Stimulated activated CD8-positive, alpha-beta memory T cell treated with anti-CD3 and anti-CD28 coated beads, Interleukin-4, amount 100 ng/mL, for 24 hours (primary cell): Measurements from ENCODE around the gene UCHL3.
"Not testable (repeated sequence)": the region's sequence is repeated elsewhere in the genome, so short reads cannot be mapped to it uniquely, and the experiment has no call there.

Experiments used
- DNase-seq: peaks from one replicate; pipeline ENCODE4 v3.0.0-alpha.2; 2020; ENCODE audit warnings: low read depth

UCHL3 gene

DNA sequence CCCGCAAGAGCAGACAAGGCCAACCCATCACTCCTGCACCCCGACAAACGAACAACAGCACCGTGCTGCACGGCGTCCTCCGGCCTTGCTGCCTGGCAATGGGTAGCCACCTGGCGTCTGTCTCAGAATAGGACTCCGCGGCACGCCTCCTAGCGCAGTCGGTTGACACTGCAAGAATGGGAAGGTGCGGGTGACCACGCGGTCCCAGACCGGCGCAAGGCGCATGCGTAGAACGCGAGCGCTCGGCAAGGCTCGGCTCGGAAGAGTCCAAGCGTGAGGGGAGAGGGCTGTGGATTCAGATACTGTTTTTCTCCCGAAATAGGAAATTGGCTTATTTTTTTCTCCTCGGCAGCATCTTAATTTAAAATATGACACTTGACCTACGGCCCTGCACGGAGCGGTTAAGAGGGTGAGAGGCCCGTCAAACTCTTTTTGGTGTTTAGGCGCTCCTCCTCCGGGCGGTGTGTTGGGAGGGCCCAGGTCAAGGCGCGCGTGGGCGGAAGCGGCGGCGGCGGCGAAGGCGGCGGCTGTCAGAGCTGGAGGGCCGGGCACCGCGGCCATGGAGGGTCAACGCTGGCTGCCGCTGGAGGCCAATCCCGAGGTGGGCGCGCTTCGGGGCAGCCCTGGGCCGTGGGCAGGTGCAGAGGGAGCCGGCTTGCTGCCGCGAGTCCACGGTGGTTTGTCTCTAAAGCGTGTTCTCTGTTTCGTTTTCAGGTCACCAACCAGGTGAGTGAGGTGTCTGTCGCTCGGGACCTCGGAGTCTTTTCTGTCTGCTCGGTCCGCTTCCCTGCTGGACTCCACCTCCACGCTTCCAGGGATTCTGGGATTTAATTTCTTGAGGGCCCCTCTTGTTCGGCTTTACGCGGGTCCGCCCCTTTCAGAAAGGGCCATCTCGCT is at the start of gene UCHL3:
Gene UCHL3, plus strand, starts transcription at position 530 of the 897 bp plus-strand sequence. Its CDS starts 30 bp downstream, at position 560.
- peak; percentile 95 for DNase-seq

DNA sequence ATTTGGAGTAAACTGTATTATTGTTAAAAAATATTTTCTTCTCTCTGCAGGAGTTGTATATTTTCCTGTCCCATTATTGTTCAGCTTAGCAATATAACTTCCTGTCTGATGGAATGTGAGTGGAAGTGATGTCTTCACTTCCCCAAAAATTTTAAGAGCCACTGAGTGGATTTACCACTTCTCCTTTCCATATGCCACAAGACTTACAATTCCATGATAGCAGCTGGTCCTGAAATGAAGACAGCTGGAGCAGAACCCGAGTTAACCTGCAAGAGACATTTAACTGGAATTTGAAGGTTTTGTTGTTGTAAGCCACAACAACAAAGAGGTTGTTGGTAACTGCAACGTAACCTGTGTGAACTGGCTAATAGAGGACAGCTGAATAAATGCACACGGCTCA is 44.3 kb upstream of the UCHL3 start:
- no peak for DNase-seq

DNA sequence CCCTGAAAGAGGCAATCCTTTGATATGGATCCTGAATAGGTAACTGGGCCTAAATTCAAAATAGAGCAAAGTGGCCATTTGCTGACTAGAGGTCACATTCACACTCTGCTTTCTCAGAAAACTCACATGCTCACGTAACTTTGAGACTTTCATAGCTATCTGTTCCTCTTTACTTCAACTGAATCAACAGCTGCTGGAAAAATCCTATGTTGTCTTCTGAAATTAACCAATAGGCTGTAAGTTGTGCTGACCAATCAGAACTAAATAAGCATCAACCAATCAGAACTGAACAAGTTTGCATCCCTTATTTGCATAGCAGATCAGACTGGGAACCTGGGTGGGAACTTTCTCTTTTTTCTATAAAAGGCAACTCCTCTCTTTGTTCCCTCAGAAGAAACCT is 43.6 kb upstream of the UCHL3 start:
- no peak for DNase-seq

DNA sequence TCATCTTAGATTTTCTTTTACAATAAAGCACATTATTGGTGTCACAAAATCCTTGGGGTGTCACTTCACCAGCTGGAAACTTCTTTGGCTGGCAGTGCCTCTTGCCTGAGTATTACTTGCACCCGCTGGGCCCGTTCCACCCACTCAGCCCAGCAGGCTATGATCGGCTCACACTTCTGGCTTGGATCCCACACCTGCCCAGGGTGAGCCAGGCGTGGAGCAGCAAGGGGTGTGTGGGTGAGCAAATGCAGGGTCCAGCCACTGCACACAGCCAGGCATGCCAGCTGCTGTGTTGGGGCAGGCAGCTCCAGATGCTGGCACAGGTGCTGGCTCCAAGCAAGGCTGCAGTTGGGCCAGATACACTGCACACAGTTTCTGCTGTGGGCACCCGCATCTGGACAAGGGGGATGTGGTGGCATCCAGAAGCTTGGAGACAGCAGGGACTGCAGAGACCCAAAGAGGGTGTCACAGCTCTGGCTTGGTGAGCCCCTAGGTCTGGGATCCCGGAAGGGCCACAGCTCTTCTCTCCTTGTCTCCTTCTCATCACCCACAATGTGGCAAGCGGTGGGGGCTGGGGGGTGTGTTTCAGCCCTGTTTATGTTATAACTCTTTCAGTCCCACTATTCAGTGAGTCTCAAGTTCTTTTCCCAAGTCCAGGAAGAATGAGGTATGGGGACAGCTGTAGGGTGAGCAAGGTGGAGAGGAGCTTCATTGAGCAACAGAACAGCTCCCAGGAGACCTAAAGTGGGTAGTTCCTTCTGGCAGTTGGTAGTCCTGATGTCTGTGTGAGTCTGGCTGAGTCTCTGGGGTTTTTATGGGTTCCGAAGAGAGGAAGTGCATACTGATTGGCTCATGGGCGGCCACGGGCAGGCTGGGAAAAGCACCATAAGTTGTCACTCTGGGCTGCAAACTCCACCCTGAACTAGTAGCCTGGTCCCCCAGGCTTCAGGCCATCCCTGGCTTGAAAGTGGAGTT is 42.3 kb upstream of the UCHL3 start:
- no peak for DNase-seq

DNA sequence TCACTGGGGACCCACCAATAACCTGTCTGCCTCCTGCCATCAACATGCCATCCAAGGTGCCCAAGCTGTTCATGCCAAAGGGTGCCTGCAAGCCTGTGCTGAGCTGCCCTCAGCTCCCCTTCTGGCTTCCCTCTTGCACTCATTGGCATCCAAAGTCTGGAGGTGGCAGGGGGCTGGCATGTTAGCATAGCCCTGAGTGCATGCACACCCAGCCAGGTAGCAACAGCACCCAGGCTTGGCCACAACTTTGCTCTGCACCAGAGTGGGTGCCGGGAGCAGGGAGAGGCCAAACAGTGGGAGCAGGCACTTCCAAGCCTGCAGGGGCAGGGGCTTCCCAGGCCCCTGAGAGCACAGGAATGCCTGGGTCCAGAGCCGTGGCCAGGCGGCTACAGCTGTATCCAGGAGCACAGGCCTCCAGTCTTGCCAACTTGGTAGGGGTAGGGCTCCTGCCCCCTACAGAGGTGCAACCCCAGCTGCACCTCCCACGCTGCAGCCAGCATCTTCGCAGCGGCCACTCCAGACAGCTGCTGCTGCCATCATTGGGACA is 41.5 kb upstream of the UCHL3 start:
- no peak for DNase-seq

DNA sequence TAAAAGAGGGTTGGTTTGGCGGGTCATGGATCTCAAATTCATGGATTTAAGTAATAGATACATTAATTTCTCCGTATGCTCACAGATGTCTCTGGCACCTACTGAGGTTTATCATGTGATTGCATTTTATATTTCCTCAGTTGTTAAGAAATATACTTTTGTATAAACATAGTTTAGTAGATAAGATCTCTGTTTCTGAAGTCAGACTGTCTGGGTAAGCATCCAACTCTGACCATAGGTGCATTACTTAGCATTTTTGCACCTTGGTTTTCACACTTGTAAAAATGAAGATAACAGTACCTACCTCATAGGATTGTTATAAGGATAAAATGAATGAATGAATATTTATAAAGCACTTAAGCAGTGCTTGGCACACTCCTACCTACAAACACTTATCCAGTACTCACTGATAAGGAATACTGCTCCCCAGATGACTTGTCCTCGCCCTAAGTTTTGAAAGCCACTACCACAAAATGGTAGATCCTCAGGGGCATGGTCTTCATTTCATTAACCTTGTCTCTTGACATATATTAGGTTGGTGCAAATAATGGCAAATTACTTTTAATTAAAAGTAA is 38.5 kb upstream of the UCHL3 start:
- no peak for DNase-seq

DNA sequence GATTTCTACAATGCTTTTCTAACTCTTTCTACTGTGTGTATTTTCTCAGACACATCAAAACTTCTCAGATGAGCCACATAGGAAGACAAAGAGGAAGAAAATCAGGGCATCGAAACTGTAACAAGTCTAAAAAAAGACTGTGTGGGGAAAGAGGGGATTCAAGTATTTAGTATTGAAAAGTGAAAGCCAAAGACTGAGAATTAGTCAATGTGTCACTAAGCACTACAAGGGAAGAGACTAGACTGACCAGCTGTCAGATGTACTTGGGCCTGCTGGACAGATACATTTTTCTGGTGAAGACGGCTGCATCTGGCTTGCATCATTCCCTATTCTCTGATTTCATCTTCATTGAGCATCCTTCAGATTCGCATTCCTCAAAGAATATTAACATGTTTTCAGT is 37.3 kb upstream of the UCHL3 start:
- DNase-seq = no peak

DNA sequence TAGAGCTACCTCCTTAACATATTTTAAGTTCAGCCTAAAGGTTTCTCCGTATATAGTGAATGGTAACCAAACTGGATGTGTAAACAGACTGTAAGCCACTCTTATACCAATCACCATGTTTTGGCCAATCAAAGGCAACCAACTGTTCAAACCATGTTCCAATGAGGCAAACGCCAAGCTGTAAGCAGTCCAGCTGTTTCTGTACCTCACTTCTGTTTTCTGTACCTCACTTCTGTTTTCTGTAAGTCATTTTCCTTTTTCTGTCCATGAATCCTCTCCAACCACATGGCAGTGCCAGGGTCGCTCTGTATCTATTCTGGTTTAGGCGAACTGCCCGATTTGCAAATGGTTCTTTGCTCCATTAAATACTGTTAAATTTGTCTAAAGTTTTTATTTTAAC is 36.3 kb upstream of the UCHL3 start:
- no peak for DNase-seq

DNA sequence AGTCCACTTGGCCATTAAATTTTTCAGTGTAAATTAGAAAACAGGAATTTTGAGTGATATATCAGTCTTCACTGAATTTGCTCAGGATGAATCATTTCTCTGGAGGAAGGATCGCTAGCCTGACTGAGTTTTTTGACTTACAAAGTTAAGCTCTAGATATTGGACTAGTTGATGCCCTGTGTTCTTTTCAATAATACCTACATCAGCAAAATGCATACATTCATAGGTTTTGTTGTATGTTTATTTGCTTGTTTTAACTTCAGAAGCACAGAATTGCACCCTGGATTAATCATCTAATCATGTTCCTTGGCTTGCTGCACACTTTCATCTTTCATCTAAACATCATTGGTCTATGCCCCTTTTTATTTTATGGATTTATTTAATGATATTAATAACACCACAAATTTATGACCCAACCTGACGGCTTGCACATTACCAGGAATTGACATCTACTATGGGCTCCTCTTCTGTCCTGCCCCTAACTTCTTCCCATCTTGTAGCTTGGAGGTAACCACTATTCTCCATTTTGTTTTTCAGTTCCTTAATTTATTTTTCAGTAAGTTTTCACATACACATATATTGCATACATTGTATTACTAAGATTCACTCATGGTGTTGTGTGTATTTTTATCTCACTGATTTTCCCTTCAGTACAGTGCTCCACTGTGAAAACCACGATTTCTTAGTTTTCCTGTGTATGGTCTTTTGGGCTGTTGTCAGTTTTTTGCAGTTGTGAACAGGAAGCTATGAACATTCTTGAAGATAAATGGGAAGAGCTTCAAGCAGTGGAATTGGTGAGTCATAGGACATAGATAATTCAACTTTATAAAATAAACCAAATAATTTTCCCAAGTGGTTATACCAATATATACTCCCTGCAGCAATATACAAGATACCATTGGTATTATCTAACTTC is 35.3 kb upstream of the UCHL3 start:
- DNase-seq = no peak

DNA sequence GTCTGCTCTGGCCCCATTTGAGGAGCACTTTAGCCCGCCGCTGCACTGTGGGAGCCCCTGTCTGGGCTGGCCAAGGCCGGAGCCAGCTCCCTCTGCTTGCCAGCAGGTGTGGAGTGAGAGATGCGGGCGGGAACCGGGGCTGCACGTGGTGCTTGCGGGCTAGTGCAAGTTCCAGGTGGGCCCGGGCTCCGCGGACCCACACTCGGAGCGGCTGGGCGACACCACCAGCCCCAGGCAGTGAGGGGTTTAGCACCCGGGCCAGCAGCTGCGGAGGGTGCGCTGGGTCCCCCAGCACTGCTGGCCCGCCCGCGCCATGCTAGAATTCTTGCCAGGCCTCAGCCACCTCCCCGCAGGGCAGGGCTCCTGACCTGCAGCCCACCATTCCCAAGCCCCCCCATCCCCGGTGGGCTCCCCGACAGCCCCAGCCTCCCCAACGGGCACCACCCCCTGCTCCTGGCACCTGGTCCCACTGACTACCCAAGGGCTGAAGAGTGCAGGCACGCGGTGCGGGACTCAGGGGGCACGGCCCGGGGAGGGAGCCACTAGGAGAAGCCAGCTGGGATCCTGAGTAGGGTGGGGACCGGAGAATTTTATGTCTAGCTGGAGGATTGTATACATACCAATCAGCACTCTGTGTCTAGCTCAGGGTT is 31.0 kb upstream of the UCHL3 start:
- DNase-seq = no peak

DNA sequence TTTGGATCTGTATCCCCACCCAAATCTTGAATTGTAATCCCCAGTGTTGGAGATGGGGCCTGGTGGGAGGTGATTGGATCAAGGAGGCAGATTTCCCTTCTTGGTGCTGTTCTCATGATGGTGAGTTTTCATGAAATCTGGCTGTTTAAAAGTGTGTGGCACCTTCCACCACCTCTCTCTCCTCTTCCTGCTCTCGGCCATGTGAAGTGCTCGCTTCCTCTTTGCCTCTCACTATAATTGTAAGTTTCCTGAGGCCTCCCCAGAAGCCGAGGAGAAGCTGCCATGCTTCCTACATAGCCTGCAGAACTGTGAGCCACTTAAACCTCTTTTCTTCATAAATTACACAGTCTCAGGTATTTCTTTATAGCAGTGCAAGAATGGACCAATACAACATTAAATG is 27.6 kb upstream of the UCHL3 start:
- no peak for DNase-seq

DNA sequence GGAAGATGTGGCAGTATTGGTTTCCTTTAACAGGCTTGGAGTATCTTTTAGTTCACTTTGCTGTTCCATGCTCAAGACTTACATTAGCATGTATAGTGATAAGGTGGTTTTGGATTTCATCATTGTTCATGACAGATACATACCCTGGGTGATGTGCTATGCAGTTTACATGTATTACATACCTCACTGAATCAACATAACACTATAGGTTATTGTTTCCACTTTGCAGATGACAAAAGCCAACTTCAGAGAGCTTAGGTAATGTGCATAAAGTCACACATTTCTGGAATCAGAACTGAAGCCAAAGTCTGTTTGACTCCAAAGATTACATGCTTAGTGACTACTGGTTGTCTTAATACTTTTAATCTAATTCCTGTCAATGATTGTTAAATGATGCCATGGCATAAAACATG is 19.0 kb upstream of the UCHL3 start:
- no peak for DNase-seq

DNA sequence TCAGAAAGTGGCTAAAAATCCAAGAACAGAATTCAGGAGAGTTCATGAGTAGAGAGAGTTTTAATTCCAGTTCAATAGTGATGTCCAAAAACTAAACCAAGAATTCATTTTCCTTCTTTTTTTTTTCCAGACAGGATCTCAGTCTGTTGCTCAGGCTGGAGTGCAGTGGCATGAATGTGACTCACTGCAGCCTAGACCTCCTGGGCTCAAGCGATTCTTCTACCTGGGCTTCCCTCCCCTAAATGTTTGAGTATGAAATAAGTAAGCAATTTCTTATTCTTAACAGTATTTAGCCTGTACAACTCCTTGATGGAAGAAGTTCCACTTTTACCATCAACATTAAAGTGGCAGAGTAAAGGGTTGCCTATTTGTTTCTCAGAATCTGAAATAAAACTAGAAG is 15.7 kb upstream of the UCHL3 start:
- DNase-seq = no peak

DNA sequence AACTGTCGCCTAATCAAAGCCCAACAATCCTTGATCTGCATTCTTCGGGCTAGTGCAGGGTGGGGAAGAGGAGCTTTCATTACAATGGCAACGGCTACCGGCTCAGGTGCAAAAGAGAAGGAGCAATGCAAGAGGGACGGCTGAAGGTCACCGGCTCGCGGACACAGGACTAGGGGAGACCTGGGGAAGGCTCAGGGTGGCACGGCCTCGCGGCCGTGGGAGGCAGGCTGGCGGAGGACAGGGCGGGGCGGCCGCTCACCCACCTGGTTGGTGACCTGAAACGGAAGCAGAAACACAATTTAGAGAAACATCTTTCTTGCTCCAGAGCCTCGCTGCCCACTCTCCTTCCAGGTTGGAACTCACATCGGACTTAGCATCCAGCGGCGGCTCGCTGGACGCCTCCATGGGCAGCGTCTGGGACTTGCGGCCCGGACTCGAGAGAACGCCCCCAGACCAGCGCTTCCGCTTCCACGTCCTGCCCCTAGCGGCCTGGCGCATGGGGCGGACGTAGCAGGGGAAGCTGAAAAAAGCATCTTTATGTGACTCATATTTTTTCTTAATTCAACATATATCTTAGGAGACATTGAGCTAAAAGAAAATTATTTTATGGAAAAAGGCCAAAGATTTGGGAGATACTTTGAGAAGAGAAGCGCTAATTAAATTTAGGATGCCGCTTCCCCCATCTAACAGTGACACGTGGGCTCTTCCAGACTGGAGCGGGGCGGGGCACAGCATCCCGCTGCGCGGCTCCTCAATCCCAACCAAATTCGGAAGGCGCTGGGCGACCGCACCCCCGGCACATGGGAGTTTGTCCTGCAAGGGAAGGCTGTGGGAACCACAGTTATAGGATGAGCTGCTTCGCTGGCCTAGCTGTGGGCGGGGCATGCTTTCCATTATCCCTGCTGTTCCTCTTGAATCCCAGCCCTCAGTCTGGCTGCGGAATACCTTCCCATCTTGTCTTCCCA is 11.9 kb upstream of the UCHL3 start, which contains the start of gene COMMD6:
Gene COMMD6, minus strand, starts transcription at position 441 of the 965 bp plus-strand sequence. Its CDS starts 36 bp downstream, at position 405.
- peak; percentile 55 for DNase-seq

DNA sequence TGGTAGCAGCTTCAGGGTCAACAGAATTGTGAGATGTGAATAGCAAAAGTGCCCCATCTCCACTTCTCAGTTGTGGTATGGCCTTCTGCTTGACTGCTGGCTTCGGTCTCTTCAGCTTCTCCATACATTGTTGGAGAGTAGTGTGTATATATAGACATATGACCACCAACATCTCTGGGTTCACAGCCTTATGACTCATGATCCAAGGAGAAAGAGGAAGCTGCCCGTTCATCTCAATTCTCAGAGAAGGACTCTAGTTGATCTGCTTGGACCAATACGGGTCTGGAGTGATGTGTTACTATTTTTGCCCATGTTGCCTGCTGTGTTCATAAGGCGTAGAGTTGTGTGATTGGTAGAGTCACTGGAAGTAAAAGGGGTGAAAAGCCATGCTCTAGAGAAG is 8.3 kb upstream of the UCHL3 start:
- no peak for DNase-seq

DNA sequence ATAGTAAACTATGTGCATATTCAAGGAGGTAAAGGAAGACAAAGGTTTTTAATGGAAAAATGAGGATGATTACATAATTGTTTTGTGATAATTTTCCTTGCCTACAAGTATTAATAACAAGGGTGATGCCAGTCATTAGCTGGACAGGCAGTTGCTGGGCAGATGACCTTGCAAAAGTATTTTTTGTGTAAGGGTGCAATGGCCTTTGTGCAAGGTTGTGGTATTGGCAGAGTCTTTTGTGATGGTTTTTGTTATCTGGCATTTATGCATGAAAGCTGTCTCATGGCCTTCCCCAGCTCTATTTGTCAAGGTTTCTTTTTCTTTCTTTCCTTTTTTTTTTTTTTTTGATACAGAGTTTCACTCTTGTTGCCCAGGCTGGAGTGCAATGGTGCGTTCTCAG is 7.6 kb upstream of the UCHL3 start:
- DNase-seq = no peak

DNA sequence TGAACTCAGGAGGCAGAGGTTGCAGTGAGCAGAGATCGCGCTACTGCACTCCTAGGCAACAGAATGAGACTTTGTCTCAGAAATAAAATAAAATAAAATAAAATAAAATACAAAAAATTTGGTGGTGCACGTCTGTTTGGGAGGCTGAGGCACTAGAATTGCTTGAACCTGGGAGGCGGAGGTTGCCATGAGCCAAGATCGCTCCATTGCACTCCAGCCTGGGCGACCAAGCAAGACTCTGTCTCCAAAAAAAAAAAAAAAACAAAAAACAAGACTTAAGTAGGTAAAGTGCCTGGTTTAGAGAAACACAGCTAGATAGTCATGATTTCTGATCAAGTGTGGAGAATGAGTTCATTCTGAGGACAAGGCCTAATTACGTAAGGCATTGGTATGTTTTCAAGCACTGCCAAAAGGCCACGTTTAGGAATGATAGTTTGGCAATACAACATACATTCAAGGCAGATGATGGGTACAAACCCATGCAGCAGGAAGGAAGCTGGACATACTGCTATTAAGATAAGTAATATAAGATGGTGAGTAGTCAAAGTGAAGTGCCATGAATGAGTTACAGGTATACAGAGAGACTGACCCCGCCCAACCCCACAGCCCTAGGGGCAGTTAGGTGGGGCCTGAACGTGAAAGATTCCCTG is 4.8 kb upstream of the UCHL3 start:
- no peak for DNase-seq

DNA sequence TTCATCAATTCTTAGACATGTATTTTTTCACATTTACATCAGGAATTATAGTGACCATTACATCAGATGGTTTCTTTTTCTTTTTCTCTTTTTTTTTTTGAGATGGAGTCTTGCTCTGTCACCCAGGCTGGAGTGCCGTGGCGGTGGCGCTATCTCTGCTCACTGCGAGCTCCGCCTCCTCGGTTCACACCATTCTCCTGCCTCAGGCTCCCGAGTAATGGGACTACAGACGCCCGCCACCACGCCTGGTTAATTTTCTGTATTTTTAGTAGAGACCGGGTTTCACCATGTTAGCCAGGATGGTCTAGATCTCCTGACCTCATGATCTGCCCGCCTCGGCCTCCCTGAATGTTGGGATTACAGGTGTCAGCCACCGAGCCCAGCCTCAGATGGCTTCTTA is 4.2 kb upstream of the UCHL3 start:
- DNase-seq = not testable (repeated sequence)

DNA sequence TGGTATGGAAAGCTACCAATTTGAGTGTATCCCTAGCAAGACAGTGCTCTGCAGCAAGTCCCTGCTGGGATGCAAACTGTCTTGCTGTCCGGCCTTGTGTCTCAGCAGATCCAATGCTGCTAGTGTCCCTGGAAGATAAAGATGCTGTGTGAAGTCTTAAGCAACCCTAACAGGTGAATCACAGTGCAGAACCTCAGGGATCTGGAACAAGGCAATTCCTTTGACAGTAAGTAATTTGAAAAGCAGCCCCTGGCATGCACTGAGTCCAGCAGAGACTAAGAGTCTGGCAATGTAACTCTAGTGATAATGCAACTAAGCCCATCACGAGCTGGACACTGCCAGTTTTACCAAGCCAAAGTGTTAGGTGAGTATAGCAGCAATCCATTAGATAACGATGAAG is 1.7 kb upstream of the UCHL3 start:
- no peak for DNase-seq
